GM19395 (cell line): ENCODE measurements around the gene TEKT5.
"Not testable (repeated sequence)": the region's sequence is repeated elsewhere in the genome, so short reads cannot be mapped to it uniquely, and the experiment has no call there.

Source experiments
- ATAC-seq: cut with Tn5 transposase; IDR thresholded peaks from one replicate; pipeline ENCODE4 v1.9.1; 2021; ENCODE audit warnings: mild to moderate bottlenecking, moderate library complexity; ENCODE audit not compliant: unreplicated experiment

Gene TEKT5

DNA sequence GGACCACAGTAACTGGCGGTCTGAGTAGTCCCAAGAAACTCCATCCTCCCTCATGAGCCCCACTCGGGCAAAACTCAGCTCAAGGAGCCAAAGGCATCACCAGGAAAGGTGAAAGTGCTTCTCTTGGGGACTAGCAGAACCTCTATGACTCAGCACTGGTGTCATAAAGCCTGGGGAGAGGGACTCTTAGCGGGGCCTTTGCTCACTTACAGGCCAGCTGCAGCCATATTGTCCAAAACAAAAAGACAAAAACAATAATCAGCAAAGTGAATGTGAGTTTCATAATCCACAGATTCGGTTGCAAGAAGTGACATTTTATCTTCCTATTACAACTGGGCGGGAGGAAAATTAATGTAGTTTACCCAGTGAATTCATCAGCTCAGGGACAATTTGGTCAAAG is at the start of gene TEKT5:
Gene TEKT5, minus strand, starts transcription at position 101 of the 400 bp plus-strand sequence. Its CDS starts 57 bp downstream, at position 44.
- ATAC-seq = no peak

DNA sequence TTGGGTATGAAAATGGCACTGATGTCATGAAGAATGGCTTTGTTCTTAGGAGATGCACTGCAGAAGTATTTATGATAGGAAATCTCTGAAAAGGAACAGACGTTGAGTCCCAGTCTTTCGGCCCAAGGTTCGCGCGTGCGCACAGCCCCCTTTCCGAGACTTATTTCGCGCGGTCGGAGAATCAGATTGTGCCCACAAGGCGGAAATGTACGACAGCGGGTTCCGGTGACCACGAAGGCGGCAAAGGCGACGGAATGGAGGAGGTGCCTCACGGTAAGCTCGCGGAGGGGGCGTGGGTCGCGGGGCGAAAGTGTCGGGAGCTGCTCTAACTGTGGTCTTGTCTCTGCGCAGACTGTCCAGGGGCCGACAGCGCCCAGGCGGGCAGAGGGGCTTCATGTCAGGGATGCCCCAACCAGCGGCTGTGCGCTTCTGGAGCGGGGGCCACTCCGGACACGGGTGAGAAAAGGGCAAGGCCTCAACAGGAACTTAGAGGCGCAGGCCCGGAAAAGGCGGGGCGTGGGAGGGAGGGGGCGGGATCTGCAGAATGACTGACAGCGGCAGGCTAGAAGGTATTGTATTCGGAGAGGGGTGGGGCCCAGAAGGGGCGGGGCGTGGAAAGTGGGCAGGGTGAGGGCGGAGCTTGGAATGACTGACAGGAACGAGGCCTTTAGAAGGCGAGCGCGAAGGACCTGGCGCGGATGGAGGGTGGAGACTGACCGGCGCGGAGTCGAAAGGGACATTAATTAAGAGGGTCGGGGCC is 49.1 kb upstream of the TEKT5 start, which contains the start of gene NUBP1:
Gene NUBP1, plus strand, starts transcription at position 233 of the 760 bp plus-strand sequence. Its CDS starts 22 bp downstream, at position 255.
- ATAC-seq = peak; percentile 83

DNA sequence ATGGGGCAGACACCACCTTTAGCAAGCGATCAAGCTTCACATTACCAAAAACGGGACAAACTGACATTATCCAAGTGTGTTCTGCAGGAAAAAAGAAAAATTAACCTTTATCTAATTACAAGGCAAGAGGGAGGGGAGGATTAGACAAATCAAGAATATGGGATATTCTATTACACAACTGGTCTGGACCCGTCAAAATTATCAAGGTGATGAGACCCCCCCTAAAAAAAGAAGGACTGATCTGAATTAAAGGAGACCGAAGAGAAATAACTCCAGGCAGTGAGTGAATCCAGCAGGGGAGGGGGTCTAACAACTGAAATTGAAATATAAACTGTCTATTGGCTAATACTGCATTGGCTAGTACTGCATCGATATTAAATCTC is 48.5 kb upstream of the TEKT5 start:
- ATAC-seq = no peak

DNA sequence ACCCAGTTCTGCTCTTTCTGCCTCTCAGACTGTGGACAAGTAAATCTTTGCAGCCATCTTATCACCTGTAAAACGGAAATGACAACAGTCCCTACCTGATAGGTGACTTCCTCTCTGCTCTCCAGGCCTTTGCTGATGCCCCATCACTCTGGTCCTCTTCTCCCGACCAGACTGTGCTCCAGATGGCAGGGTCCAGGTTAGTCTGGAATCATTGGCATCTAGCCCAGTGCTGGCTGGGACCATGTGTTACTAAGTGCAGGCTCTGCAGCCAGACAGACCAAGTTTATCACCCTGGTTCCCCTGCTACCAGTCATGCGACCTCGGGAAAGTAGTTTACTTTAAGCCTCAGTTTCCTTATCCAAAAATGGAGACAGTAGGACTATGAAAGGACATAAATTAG is 47.1 kb upstream of the TEKT5 start:
- no peak for ATAC-seq

DNA sequence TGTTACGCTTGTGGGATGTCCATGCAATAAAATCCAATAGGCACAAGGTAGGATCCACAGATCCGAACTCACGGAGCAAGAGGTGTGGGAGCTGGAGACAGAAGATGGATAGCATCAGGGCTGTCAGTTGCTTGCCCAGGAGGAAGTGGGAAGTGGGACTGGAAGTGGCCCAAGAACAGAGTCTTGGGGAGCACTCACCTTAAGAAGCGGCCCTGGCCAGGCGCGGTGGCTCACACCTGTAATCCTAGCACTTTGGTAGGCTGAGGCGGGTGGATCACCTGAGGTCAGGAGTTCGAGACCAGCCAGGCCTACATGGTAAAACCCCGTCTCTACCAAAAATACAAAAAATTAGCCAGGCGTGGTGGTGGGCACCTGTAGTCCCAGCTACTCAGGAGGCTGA is 46.5 kb upstream of the TEKT5 start:
- not testable (repeated sequence) for ATAC-seq

DNA sequence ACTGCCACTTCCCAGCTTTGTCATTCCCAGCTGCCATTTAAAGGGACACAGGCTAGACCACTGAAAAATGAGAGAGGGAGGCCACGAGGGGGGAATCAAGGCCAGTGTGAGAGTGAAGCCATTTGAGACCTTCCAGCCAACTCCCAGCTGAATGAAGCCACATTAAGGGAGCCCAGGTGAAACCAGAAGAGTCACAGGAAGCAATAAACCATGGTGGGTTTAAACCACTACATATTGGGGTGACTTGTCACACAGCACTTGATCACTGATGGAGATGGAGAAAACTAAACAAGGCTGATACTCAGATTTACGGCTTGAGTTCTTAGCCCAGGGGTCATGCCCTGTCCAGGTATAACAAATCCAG is 46.1 kb upstream of the TEKT5 start:
- ATAC-seq = no peak

DNA sequence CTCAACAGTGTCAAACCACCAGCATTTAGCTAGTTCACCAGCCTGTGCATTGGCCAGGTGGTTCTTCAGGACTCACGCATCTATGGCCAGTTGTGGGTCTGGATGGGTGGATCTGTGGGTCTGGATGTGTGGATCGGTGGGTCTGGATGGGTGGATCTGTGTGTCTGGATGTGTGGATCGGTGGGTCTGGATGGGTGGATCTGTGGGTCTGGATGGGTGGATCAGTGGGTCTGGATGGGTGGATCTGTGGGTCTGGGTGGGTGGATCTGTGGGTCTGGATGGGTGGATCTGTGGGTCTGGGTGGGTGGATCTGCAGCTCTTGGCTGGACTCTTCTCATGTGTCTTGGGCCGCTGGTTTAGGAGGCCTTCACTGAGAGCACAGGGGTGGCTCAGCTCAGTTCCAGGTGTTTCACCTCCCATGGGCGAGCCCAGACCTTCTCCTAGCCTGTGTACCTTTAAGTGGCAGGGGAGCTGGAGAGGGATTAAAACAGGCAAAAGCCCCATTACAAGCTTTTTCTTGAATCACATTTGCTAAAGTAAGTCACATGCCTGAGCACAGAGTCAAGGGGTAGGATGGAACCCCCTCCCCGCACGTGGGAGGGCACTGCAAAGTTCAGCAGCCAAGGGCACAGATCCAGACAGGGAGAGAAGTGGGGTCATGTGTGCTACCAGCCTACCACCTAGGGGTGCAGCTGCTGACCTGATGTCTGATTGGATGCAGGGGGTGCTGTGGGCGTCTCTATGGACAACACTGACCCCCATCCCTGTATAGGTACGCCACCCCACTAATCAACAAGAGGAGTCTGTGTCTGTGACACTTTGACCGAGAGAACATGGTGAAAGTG is 45.5 kb upstream of the TEKT5 start:
- no peak for ATAC-seq

DNA sequence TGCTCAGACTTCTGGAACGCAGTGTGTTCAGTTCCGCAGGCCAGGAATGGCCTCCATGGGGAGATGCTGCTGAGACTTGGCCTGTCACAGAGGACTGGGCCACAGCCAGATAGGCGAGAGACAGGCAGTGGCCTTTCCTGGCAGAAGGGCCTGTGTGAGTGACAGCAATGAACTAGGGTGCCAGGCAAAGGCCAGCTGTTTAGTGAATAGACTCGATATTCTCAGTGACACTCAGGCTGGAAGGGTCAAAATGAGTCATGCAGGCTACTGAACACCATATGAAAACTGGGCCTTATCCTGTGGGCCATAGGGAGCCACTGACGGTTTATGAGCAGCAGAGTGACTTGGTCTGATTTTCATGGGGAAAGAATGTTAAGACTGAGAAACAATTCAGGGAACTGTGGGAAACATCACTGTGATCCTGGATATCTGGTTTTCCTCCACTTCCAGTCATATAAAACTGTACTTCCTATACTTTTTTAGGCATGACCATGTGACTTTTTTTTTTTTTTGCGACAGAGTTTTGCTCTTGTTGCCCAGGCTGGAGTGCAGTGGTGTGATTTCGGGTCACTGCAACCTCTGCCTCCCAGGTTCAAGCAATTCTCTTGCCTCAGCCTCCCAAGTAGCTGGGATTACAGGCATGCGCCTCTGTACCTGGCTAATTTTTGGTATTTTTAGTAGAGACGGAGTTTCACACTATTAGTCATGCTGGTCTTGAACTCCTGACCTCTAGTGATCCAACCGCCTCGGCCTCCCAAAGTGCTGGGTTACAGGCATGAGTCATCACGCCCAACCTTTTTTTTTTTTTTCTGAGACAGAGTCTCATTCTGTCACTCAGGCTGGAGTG is 43.7 kb upstream of the TEKT5 start:
- ATAC-seq = peak; percentile 74

DNA sequence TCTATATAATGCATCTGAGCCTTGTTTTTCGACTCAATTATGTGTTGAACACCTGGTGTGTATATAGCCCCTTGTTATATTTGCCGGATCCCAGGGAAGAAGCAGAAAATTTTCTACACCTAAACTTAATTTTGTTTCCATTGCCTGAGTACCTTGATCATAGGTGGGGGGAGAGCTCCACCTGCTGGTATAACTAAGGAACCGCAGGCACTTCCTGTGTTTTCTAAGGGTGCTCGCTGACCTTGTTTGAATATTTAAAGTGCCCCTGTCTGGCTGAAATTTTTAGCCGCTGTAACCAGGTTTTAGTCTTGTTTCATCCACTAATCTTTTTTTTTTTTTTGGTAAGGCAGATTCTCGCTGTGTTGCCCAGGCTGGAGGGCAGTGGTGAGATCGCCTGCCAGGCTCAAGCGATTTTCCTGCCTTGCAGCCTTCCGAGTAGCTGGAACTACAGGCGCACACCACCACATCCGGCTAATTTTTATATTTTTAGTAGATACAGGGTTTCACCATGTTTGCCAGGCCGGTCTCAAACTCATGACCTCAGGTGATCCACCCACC is 42.4 kb upstream of the TEKT5 start:
- no peak for ATAC-seq

DNA sequence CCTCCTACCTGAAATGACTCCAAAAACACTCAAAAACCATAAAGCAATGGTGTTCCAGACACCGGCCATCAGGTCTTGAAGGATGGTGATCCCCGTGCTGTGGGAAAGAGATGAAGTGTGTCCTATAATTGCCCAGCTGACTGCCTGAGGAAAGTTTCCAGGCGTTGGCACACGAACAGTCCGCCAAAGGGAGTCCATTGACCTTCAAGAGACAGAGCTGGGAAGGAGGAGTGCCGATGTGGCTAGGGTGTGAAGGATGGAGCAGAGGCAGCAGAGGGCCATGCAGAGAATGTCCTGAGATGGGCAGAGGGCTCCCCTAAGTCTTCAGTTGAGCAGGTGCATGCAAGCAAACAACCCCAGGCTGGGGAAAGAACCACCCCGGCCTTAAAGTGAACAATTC is 37.1 kb upstream of the TEKT5 start:
- no peak for ATAC-seq

DNA sequence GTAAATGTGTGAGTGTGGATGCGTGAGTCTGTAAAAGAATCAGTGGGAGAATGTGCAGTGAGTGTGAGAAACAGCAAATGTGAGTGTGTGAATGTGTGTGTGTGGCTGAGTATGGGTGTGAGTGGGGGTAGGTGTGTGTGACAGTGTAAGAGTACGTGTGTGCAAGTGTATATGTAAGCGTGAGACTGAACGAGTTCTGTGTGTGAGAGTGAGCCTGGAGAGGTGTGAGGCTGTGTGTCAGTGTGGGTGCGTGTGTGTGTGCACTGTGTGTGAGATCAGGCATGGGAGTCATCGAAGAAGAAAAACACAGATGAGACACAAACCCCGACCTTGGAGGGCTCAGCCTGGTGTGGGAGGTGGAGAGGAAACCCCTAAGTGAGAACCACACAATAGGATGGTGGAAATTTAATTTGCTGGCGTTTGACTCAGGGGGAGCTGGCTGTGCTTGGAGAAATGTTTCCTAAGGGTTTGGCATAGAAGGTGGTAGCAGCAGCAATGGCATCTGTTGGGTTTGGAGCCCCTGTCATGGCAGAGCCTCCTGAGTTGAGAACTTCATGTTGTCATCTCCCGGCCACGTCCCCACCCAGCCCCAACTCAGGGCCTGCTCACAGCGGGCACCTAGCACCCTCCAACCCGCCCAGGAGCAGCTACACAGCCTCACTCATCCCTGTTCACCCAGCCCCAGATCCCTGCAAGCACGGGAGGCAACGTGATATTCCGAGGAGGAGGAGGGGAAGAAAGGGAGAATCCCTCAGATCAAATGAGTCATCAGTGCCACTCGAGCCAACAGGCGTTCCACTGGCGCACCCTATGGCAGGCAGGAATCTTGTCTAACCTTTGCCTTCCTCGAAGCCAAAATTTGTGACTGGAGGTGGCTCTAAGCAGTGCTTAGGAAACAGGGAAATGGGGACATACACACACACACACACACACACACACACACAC is 34.6 kb upstream of the TEKT5 start:
- ATAC-seq = no peak

DNA sequence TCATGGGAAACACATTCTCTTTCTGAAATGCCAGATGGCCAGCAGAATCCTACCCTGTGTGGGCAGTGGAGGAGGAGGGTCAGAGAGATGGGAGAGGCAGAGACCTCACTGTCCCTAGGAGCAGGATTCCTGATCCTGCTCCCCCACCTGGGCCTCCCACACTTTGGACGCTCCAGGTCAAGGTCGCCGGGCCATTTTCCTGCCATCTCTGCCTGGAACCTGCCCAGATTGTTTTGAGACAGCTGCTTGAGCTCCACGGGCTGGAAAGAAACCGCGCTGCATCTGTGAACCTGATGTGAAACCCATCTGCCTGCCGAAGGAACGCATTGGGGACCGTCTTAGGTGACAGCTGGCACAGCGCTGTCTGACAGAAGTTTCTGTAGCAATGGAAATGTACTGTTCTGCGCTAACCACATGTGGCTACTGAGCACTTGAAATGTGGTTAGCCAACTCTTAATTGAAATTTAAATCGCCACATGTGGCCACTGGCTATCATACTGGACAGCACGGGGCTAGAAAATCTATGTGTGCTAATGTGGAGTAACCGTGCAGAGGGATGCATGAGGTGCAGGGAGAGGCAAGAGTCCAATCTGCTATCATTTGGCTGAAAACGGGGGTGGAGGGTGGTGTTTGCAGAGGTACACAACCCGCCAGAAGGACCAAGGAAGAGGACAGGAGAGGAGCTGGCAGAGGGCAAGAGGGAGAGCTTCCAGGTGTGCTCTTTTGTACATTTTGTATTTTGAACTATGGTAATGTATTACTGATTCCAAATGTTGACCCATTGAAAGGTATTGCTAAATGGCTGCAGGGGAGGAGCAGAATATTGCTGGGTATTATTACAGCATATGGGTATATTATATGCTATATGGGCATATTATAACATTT is 33.5 kb upstream of the TEKT5 start:
- ATAC-seq = no peak

DNA sequence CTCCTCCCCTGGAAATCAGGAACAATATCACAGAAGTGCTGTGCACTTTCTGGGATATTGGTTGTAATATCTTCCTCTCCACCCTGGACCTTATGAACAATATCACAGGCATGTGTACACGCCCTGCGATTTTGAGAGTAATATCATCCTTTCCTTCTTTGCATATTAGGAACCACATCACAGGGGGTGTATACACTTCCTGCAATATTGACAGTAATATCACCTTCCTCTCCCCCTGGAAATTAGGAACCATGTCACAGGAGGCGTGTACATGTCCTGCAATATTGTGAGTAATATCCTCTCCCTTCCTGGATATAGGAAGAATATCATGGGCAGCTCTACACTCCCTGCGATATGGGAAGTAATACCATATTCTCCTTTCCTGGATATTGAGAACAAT is 14.2 kb upstream of the TEKT5 start:
- ATAC-seq = no peak

DNA sequence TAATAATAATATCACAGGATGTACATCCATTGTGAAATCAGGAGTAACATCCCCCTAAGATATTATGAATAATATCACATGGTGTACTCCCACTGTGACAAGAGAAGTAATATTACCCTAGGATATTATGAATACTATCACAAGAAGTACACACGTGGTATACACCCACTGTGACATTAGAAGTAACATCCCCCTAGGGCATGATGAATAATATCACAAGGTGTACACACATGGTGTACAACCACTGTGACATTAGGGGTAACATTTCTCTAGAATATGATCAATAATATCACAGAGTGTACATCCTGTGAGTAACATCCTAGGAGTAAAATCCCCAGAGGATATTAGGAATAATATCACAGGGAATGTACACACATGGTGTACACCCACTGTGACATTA is 5.0 kb upstream of the TEKT5 start:
- ATAC-seq = no peak

DNA sequence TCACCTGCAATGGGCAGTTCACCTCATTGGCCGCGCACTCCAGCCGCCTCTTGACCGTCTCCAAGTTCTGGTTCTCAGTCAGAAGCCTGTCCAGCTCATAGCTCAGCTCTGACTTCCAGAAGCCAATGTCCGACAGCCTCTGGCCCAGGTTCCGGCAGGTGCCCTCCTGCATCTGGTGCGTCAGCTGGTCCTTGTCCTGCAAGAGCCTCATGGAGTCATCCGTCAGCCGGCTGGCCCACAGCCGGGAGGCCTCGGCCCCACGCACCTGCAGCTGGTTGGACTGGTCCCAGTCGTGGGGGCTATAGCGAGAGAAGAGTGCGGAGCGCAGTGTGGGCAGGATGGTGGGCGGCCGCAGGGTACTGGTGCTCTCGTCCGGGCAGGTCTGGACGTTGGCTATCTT is 424 bp downstream of the TEKT5 start:
- no peak for ATAC-seq

DNA sequence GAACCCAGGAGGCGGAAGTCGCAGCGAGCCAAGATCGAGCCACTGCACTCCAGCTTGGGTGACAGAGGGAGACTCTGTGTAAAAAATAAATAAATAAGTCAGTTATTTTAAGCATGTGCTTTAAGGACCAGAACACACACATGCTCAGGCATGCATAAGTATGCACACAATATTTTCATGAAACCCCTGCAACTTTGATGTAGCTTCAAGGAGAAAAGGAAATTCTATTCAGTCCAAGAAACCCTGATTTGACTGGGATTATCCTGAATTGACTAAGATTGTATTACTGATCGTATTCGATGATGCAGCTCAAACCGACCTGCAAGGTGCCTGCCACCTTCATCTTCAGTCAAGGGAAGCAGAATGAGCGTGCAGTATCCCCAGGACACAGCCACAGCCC is 841 bp downstream of the TEKT5 start:
- ATAC-seq = no peak

DNA sequence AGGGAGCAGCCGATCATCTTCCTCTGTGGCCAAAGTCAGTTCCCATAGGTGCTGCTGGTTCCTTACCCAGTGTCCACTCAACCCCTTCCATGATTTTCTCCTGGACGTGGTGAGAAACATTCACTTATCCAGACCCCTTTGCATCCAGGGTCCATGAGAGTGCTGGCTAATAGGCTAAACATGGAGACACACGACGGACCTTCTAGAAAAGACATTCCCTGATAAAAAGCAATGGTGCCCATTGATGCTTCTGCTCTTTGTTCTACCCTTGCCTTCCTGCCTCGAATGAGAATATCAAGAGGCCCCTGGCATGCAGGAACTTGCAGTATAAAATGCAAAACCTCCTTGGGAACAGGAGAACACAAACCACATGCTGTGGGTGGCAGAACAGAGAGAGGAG is 2.3 kb downstream of the TEKT5 start:
- no peak for ATAC-seq

DNA sequence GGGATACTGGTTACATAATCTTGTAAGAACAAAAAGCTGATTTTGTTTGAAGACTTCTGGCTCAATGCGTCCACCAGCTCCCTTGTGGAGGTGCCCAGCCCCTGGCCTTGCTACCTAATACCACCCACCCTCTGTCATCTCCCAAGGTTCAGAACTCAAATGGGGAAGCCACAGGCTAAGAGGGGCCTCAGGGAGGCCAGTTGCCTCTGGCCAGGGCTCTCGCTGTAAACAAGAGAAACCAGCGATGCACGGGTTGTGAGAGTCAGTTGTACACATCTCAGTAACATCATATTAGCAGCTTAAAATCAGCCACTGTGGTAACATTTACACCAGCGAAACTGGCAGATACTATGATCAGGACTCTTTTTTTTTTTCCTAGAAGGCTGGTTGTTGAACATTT is 6.0 kb downstream of the TEKT5 start:
- ATAC-seq = no peak

DNA sequence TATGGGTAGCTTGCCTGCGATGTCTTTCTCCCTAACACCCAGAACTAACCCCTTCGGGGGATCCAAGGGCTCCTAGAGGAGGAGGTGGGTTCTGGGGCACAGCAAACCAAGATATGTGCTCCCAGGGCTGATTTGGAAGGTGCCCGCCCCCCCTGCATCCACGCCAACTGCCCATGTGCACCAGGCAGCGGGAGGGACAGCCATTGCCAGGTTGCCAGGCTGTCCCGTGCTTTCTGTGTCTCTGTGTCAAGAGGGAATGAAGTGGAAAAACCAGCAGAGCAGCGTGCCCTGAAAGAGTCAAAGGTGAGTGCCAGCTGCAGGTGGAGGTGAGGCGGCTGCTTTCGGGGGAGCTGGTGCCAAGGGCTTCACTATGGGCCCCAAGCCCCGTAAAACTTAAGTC is 6.4 kb downstream of the TEKT5 start:
- no peak for ATAC-seq
